B cell (primary cell): ENCODE measurements around the gene ATF6B. TPM values are rescaled to one million over a fixed set of nuclear protein-coding genes. Genes with fewer than 3 reads are reported as not detected.

Experiments
- ATAC-seq: fragments of 200-7000 bp; cut with Tn5 transposase; one replicate; pipeline ENCODE4 v1.10.0; 2021; ENCODE audit warnings: low read depth, mild to moderate bottlenecking, moderate number of reproducible peaks, moderate library complexity
- CTCF ChIA-PET: fragments of 350-600 bp; sonication (Branson Sonifier 250); formaldehyde crosslinking; loops from one replicate; lab custom pipeline; 2021; ENCODE audit warnings: antibody characterized with exemption, inconsistent platforms; lab: Charles Lee
- POLR2A ChIA-PET: fragments of 350-600 bp; sonication (Branson Sonifier 250); formaldehyde crosslinking; loops from one replicate; lab custom pipeline; 2021; ENCODE audit warnings: antibody characterized with exemption; lab: Charles Lee
- DNase-seq: peaks from one replicate; pipeline ENCODE4 v3.0.0; 2013
- H2AFZ ChIP-seq: 2 replicates; pipeline ENCODE4 v1.6.1; 2012; ENCODE audit warnings: mild to moderate bottlenecking, low read depth, low read length; ENCODE audit not compliant: insufficient read depth, poor library complexity, severe bottlenecking
- H3K27ac ChIP-seq, 2 donors: 1 replicate in 1 of 2; 2 replicates in 1 of 2; pipeline ENCODE4 v1.5.1; 2012 to 2013; ENCODE audit warnings: low read length in 2 of 2, mild to moderate bottlenecking in 2 of 2, moderate library complexity in 1 of 2
- H3K27me3 ChIP-seq, 4 experiments: fragments of 200-600 bp in 1 of 4; sonication (generic) in 1 of 4; replicated peaks in 1 of 4; 1 replicate in 2 of 4; 2 replicates in 2 of 4; pipeline versions ENCODE4 v1.6.1 to v1.7.0; 2013 to 2016; ENCODE audit warnings: low read length in 3 of 4, mild to moderate bottlenecking in 2 of 4, mixed read lengths in 1 of 4, moderate library complexity in 1 of 4; ENCODE audit not compliant: insufficient read depth in 4 of 4, control insufficient read depth in 3 of 4; ENCODE audit errors: control extremely low read depth in 1 of 4
- H3K36me3 ChIP-seq, 2 experiments: replicated peaks in 1 of 2; 1 replicate in 1 of 2; 2 replicates in 1 of 2; pipeline versions ENCODE4 v1.6.1 to v1.7.1; 2013; ENCODE audit warnings: low read length in 1 of 2; ENCODE audit not compliant: insufficient read depth in 2 of 2, control insufficient read depth in 1 of 2; ENCODE audit errors: control extremely low read depth in 1 of 2, extremely low read depth in 1 of 2
- H3K4me1 ChIP-seq, 2 donors: fragments of 200-600 bp in 1 of 2; sonication (generic) in 1 of 2; 1 replicate in 1 of 2; 2 replicates in 1 of 2; pipeline versions ENCODE4 v1.5.1 to v1.6.1; 2013 to 2017; ENCODE audit warnings: low read length in 2 of 2; ENCODE audit not compliant: control insufficient read depth in 2 of 2, insufficient read depth in 2 of 2
- H3K4me2 ChIP-seq: replicated peaks from 2 replicates; pipeline ENCODE3; 2012; ENCODE audit warnings: mild to moderate bottlenecking, low read depth, low read length; ENCODE audit not compliant: poor library complexity, severe bottlenecking
- H3K4me3 ChIP-seq, 5 experiments: fragments of 200-600 bp in 1 of 5; sonication (generic) in 1 of 5; 1 replicate in 3 of 5; 2 replicates in 2 of 5; pipeline versions ENCODE4 v1.5.1 to v1.7.0; 2011 to 2016; ENCODE audit warnings: low read length in 4 of 5, mild to moderate bottlenecking in 4 of 5, low read depth in 2 of 5, control low read depth in 1 of 5, moderate library complexity in 1 of 5; ENCODE audit not compliant: insufficient read depth in 1 of 5; ENCODE audit errors: control extremely low read depth in 1 of 5, extremely low read depth in 1 of 5
- H3K79me2 ChIP-seq: fragments of 200-600 bp; sonication (generic); one replicate; pipeline ENCODE4 v1.6.0; 2016; ENCODE audit warnings: low read length; ENCODE audit not compliant: control insufficient read depth, insufficient read depth
- H3K9ac ChIP-seq: fragments of 200-600 bp; sonication (generic); 2 replicates; pipeline ENCODE4 v1.6.1; 2017; ENCODE audit warnings: mild to moderate bottlenecking, low read length, moderate library complexity
- H3K9me3 ChIP-seq, 3 donors: one replicate each; pipeline versions ENCODE4 v1.6.1 to v1.7.1; 2013; ENCODE audit warnings: low read length in 2 of 3; ENCODE audit not compliant: control insufficient read depth in 2 of 3, insufficient read depth in 1 of 3; ENCODE audit errors: control extremely low read depth in 1 of 3
- H4K20me1 ChIP-seq: 2 replicates; pipeline ENCODE4 v1.6.0; 2012; ENCODE audit warnings: mild to moderate bottlenecking, low read length; ENCODE audit not compliant: insufficient read depth, control insufficient read depth, poor library complexity, severe bottlenecking
- H3K27ac Mint-ChIP-seq: one replicate; pipeline ENCODE4 v1.8.0; 2021; ENCODE audit warnings: mixed read lengths
- H3K27me3 Mint-ChIP-seq: one replicate; pipeline ENCODE4 v1.8.0; 2021; ENCODE audit warnings: mixed read lengths
- H3K4me1 Mint-ChIP-seq: one replicate; pipeline ENCODE4 v1.8.0; 2021; ENCODE audit warnings: mixed read lengths
- H3K4me3 Mint-ChIP-seq: one replicate; pipeline ENCODE4 v1.8.0; 2021; ENCODE audit warnings: mixed read lengths
- H3K9me3 Mint-ChIP-seq: one replicate; pipeline ENCODE4 v1.8.0; 2022; ENCODE audit warnings: mixed read lengths; ENCODE audit not compliant: insufficient read depth
- EZH2 ChIP-seq: IDR thresholded peaks from 2 replicates; pipeline ENCODE4 v1.6.1; 2012; ENCODE audit warnings: borderline replicate concordance, low read depth, mild to moderate bottlenecking, moderate library complexity, low read length; ENCODE audit not compliant: insufficient read depth, poor library complexity, severe bottlenecking
- WGBS: methylation state at CpG from one replicate; pipeline ENCODE4 v1.1.5; 2013; ENCODE audit warnings: missing lambda C conversion rate; ENCODE audit not compliant: insufficient coverage; 5-methylcytosine and 5-hydroxymethylcytosine counted together
- intact Hi-C: fragments of 100-400 bp; cut with micrococcal nuclease; formaldehyde crosslinking; loops from one replicate; pipeline ENCODE4 v1.10.0; 2022
- polyA plus RNA-seq: library from polyadenylated mRNA; depleted of rRNA; stranded (reverse); fragments of >200 nt; gene quantifications from 2 replicates; pipeline ENCODE4 v1.2.3, GENCODE V29; 2012
- total RNA-seq, 2 donors: library from RNA; stranded (reverse); fragments of 120-200 nt in 1 of 2; gene quantifications; 1 replicate in 1 of 2; 2 replicates in 1 of 2; pipeline versions ENCODE4 v1.2.3 to v1.2.4, GENCODE V29; 2013 to 2022
- TF ChIP-seq, protein P1 (sequence below): fragments of 200-600 bp; IDR thresholded peaks from one replicate; pipeline ENCODE4 v1.8.0; 2022; ENCODE audit warnings: antibody characterized with exemption, mild to moderate bottlenecking

ATF6B gene
- total and polyA plus RNA-seq, 2 donors (not counting 1 experiment from before 2014, with no cell fraction given) = 180 to 201 TPM

GRCh38 chr6:32175711-32176475 lies 47.8 kb upstream of the ATF6B start, which contains the start of gene AGPAT1:
AGPAT1 (minus strand) TSS chr6:32176084; CDS start chr6:32171496, 4,588 bp downstream.
- H3K4me1 Mint-ChIP-seq = peaks cover 68% of the 10 kb centered on the region
- POLR2A ChIA-PET = interaction anchor here (1.0 to 3.0 kb wide), 4 partner anchors 15 to 46 kb away, joined by 3 to 25 read pairs (median 10); partner anchors contain the start of genes FKBPL and PBX2
- intact Hi-C loops = loop anchor here (1.0 to 5.0 kb wide), 7 partner anchors 14 to 1396 kb away; partner anchors contain the start of genes CSNK2B, HSD17B8, LY6G5B and NELFE
- Histone ChIP-seq H3K36me3 (peaks cover 3 to 12% of the 10 kb centered on the region in 2 experiments), H3K27ac (peak within 1 kb of the TSS; percentile 97 to 98), H3K4me3 (peak within 1 kb of the TSS; percentile 75 to 87 (median 82)), H3K9me3 (no peaks in the 10 kb centered on the region), H2AFZ (peak within 1 kb of the TSS; percentile 86), H3K9ac (peak within 1 kb of the TSS; percentile 81), H3K79me2 (peaks cover 25% of the 10 kb centered on the region), H3K4me2 (peak within 1 kb of the TSS; percentile 93), H3K4me1 (peaks cover 34 to 50% of the 10 kb centered on the region in 2 donors), H3K27me3 (no peaks in the 10 kb centered on the region), H4K20me1 (no peaks in the 10 kb centered on the region)
- no peaks in the 10 kb centered on the region for H3K27me3 Mint-ChIP-seq
- H3K9me3 Mint-ChIP-seq = no peaks in the 10 kb centered on the region
- DNase-seq = peak; percentile 96
- TF ChIP-seq, protein P1, sequence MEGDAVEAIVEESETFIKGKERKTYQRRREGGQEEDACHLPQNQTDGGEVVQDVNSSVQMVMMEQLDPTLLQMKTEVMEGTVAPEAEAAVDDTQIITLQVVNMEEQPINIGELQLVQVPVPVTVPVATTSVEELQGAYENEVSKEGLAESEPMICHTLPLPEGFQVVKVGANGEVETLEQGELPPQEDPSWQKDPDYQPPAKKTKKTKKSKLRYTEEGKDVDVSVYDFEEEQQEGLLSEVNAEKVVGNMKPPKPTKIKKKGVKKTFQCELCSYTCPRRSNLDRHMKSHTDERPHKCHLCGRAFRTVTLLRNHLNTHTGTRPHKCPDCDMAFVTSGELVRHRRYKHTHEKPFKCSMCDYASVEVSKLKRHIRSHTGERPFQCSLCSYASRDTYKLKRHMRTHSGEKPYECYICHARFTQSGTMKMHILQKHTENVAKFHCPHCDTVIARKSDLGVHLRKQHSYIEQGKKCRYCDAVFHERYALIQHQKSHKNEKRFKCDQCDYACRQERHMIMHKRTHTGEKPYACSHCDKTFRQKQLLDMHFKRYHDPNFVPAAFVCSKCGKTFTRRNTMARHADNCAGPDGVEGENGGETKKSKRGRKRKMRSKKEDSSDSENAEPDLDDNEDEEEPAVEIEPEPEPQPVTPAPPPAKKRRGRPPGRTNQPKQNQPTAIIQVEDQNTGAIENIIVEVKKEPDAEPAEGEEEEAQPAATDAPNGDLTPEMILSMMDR = no peak
- TF ChIP-seq EZH2 = no peak
- CTCF ChIA-PET = interaction anchor here (1.0 to 1.4 kb wide), 4 partner anchors 20 to 57 kb away, joined by 3 to 6 read pairs (median 4); no protein-coding TSS in a partner anchor
- 2% methylated on average over 8 of the region's 27 CpGs for WGBS
- H3K4me3 Mint-ChIP-seq = peak within 1 kb of the TSS; percentile 97
- peak; percentile 46 for ATAC-seq
- H3K27ac Mint-ChIP-seq = peak within 1 kb of the TSS; percentile 99
